Measurements from ENCODE around the gene UMODL1.

DNA sequence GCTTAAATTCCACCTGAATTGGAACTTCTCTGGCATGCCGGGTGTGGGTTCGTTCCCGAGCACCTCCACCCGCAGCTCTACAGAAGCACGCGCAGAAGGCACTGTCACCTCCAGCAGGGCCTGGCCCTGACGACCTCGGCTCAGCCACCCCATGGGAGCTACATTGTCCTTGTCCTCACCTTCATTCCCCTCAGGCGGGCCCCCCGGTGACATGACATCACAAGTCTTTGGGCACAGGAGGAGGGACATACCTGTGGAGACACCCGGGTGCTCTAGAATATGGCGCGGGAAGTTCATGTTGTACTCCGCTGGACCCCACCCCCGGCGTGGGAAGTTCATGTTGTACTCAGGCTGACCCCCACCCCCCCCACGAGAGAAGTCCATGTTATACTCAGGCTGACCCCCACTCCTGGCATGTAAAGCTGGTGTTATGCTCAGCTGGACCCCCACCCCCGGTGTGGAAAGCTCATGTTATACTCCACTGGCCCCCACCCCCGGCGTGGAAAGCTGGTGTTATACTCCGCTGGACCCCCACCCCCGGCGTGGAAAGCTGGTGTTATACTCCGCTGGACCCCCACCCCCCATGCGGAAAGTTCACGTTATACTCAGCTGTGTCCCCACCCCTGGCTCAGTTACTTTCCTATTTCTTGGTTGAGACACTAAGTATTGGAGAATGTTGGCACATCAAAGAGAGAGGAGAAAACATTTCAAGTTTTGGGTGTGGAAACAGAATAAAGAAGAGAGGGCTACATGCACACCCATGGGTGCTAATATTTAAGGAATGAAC is 37.6 kb downstream of the UMODL1 start:
- TF ChIP-seq GATA3 (IDR thresholded peaks at IDR 0.05; ENCODE audit: low read depth, low read length) (no peak), GATA2 (IDR thresholded peaks at IDR 0.05; ENCODE audit: low read depth, low read length) (no peak)

Measured in SH-SY5Y (cell line).